Endometrial microvascular endothelial cells (primary cell): ENCODE measurements around the gene TEX35. TPM values are rescaled to one million over a fixed set of nuclear protein-coding genes. Genes with fewer than 3 reads are reported as not detected.
"Not testable (repeated sequence)": the region's sequence is repeated elsewhere in the genome, so short reads cannot be mapped to it uniquely, and the experiment has no call there.

Experiments used
- in situ Hi-C: cut with HindIII; loops from 2 replicates; pipeline ENCODE4 v1.10.0; 2017; ENCODE audit warnings: low sequenced_read_pairs, low pct_unique_long_range_greater_than_20kb; ENCODE audit errors: inconsistent ontology term
- total RNA-seq: library from RNA; depleted of rRNA; stranded (reverse); fragments of >200 nt; gene quantifications from one replicate; pipeline ENCODE4 v1.2.3, GENCODE V29; 2015; ENCODE audit errors: inconsistent ontology term

Gene TEX35
- total RNA-seq, 1 donor from 2014 or later, result not detected

DNA sequence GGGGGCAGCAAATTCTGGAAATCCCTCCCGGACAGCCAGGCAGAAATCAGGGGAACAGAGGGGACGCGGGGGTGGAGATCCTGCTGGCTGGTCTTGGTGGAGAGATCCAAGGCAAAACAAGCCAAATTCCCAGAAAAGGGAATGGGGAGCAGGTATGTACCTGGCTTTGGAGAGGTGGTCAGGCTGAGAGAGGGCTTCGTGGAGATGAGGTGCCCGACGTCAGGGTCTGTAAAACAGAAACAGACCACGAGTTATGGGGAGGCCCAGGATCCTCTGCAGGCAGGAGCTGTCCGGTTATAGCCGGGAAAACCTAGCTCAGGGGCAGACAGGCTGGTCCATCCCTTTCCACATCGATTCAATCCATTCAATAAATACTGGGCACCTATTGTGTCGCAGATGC lies 20.6 kb upstream of the TEX35 start:
- in situ Hi-C loops, result no loop called here

DNA sequence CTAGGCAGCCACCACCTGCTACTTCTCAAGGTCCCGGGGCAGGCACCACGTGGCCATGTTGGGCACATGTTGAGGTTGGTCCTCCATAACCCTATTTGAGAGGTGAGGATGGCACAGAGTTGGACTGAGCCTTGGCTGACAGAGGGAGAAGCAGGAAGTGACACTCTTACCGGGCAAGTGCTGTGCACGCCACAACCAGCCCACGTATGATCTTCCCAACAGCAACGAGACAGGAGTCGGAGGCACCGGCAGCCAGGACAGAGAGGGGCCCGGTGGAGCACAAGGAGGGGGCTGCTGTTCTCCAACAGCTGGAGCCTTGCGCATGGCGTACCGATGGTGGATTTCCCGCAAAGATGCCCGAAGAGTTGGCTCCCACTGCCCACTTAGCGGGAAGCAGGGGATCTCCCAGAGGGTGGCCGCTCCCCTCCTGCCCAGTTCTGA lies 19.6 kb upstream of the TEX35 start:
- in situ Hi-C loops, result no loop called here

DNA sequence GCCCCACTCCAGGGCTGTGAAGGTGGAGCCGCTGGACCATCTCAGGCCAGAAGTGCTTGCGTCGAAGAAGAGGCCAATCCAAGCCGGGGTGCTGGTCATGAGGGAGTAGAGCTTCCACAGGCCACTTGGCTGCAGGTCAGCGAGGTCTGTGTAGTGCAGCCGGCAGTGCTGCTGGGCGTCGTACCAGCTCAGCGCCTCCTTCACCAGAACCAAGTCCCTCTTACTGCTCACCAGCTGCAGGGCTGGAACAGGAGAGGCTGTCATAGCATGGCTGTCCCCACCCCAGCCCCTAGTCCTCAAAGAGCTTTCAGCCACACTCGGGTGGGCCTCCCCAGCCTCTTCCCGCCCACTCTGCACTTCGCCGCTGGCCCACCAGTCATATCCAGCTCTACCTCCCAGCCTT lies 18.3 kb upstream of the TEX35 start:
- in situ Hi-C loops, result no loop called here

DNA sequence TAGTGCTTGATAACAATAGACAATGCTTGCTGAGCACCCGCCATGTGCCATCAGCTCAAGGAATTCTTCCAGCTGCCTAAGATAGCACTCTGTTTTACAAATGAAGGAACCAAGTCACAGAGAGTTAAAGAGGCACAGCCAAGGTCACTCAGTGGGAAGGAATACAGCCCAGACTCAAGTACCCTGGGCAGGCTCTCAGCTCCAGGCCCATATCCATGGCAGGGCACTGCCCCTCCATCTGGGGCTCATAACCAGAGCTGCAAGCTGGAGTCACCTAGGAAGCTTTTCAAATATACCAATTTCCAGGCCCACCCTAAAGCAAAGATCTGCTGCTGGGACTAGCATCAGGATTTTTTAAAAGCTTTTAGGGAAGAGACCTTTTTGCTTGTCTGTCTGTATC lies 17.8 kb upstream of the TEX35 start:
- in situ Hi-C loops, result no loop called here

DNA sequence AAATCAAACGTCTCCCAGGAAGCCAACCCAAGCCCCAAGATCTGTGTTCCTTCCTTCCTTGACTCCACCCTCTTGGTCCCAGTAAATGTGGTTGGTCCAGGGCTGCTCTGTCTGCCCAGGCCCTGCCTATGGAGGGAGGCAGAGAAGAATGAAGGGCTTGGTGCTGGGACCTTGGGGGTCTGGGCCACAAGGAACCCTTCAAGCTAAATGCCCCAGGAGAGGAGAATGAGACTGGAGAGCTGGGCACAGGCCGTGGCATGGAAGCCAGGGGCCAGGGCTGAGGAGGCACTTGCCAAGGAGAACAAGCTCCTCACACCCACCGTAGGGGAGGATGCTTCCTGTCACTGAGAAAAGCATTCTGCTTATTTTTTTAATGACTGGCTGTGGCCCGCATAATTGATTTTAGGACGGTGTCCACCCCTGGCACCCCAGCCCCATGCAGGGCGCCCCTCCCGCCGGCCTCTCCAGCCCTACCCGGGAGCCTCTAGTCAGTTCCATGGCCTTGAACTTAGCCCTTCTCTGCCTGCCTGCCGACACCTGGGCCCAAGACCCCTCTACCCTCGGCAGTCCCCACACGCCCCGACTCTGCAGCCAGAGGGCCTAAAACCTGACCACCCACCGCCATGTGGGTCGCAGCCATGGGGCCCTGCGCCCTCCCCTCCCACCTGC lies 17.0 kb upstream of the TEX35 start:
- in situ Hi-C loops, result no loop called here

DNA sequence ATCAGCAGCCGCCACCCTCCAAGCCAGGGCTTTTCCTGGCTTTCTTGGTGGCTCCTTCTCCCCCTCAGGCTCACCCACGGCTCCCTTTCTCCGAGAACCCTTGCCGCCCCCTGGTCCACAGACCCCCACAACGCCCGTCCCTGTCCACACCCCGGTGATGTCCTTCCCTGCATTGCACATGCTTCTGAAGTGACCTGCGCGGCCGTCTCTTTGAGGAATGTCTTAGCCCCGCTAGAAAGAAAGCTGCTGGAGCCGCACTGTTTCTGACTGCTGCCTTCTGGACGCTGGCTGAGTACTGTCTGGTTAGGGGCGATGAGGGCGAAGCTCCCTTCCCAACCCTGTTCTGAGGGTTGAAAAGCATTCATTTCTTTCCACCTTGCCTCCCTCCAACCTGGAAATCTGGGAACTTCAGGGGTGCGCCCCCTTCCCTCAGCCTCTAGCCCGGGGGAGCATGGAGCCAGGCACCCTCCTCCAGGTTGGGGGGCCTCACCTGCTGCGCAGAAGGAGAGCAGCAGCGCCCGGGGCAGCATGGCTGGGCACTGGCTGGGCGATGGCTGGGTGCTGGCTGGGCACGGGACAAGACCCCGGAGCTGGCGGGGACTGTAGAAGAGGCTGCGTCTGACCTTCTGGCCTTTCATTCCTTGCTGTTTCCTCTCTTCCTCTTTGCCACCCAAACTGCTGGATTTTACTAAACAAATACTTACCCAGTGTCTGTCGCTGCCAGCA lies 16.3 kb upstream of the TEX35 start, which contains the start of gene CLEC20A:
Gene CLEC20A (minus strand): TSS at position 555 of the 726 bp plus-strand sequence. CDS start 25 bp downstream, at position 530.
- in situ Hi-C loops, result no loop called here

DNA sequence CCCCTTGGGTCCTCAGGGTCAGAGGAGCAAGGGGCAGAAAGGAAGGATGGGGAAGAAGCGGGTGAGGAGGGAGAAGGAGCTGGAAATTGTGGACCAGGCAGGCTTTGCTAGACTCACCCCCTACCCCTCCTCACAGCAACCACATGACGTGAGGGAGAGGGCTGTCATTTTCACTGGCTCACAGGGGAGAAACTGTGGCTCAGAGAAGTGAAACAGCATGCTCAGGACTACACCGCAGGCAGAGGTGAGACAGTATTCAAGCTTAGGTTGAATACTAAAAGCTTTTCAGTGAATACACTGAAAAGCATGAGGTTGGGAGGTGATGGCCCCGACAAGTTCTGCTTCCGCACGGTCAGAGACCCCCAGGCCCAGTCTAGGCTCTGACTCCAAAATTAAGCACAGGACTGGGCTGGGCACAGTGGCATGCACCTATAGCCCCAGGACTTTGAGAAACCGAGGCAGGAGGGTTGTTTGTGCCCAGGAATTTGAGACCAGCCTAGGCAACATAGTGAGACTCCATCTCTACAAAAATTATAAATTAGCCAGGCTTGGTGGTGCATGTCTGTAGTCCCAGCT lies 14.9 kb upstream of the TEX35 start:
- in situ Hi-C loops, result no loop called here

DNA sequence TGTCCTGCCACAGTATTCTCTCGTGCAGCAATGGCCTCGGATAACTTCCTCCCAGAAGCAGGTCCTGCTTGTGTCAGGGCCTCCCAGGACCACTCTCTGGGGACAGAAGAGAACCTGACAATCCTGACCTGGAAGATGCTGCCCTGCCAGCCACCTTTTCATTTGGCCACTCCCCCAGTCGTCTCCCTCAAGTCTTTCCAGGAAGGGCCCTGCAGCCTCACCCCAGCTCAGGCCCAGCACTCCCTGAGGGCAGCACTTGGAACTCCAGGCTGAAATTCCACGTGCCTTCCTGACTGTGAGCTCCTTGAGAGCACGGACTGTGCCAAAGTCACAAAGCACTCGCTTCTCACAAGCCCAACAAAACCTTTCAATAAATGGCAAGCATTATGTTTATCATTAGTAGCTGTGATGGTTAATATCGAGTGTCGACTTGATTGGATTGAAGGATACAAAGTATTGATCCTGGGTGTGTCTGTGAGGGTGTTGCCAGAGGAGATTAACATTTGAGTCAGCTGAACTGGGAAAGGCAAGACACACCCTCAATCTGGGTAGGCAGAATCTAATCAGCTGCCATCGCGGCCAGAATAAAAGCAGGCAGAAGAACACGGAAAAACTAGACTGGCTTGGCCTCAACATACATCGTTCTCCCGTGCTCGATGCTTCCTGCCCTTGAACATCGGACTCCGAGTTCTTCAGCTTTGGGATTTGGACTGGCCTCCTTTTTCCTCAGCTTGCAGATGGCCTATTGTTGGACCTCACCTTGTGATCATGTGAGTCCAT lies 13.8 kb upstream of the TEX35 start:
- in situ Hi-C loops, result no loop called here

DNA sequence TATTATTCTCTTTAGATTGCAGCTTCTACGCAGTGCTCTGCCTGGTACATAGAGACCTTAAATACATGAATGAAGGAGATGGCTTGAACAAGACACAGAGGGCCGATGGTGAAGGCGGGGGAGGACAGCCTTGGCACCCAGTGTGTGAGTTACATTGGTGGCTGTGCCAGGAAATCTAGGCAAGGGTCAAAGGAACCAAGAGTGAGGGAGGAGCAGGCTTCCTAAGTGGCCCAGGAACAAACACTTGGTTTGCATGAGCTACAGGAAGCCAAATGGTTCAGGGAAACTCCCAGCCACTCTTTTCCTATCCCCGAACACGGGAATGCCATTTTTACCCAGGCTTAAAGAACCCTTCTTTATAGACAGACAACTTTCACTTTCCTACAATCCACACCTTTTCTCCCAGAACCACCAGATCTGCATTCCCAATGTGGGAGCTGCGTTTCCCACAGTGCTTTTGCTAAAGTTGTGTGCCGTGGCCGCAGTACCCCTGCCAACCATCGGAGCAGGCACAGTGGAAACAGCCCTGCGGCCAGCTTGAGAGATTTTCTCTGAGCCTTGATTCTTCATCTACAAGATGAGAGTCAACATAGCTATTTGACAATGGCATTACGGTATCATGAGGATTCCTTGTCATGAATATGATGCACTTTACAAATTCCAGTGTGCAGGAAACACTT lies 12.7 kb upstream of the TEX35 start:
- in situ Hi-C loops, result no loop called here

DNA sequence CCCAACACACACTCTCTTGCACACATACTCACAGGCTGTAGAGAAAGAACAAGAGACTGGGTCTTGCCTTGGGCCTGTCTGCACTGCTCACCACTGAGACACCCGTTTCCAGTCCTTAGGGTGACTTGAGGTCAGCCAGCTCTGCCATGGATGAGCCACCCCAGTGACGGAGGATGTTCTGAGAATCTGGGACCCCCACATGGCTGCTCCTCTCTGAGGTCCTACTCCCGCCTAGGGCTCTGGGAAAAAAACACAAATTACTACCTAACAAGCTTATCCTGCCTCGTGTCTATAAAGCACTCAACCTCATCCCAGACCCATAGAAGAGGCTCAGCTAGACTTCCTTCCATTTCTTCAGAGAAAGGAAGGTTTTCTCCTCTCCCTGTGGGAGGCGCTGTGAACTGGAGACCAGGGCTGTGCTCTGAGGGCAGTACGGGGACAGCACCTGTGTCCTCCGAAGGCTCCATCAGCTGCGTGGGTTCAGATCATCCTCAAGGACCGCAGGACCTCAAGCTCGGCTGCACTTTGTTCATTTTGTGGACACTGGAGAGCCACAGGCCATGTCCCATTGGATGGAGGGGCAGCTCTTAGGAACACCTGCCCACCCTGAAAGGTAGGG lies 11.9 kb upstream of the TEX35 start:
- in situ Hi-C loops, result no loop called here

DNA sequence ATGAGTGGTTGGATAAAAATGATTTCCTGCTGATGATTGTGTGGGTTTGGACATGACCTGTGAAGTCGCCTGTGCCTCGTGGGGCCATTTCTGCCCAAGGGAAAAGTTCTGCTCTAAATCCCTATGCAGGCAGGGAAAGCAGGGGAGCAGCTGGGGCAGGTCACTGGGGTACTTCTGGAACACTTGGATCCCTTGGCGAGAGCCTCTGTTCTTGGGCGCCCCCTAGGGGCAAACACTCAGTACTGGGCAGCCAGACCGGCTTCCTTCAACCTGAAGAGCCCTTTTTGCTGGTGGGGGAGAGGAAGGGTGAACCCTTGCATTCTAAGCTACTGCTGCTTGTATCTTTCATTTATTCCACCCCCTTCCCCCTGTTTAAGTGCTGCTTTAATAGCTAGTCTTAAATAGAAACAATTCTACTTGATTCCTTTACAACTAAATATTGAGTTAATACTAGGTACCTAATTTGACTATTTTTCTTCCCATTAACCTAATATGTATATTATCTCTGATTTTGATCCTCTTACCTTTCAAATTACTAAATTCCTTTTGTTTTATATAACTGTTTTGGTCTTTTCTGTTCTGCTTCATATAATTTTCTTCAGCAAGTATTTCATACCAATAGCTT lies 11.1 kb upstream of the TEX35 start:
- in situ Hi-C loops, result no loop called here

DNA sequence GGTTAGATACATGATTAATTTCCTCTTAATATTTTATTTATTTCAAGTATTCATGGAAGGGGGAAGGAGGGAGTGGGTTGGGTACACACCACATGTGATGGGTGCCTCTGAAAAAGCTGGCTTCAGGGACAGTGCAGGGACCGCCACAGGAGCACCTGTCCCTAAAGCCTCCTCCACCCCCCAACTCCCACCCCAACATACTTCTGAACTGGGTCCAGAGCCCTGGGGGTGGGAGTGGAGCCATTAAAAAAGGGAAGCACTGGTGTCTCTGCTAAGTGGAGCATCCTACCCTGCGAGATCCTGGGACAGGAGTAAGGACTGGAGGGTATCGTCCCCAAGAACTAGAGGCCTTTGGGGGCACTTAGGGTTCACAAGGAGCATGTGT lies 10.6 kb upstream of the TEX35 start:
- in situ Hi-C loops, result no loop called here

DNA sequence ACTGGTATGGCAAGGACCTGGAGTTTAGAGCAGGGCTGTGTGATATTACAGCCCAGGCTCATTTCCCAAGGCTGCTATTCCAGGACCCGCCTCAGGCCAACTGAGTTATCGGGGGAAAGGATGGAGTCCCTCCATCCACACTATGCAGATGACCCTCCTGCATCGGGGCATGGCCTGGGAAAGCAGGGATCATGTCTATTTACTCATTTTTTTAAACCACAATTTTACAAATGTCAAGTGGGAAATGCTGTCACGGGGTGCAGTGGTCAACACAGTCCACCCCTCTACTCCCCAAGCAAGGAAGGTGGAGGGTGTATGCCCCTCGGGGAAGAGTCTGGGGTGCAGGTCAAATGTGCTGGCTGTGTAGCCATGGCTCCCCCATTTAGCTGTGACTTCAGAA lies 10.1 kb upstream of the TEX35 start:
- in situ Hi-C loops, result no loop called here

DNA sequence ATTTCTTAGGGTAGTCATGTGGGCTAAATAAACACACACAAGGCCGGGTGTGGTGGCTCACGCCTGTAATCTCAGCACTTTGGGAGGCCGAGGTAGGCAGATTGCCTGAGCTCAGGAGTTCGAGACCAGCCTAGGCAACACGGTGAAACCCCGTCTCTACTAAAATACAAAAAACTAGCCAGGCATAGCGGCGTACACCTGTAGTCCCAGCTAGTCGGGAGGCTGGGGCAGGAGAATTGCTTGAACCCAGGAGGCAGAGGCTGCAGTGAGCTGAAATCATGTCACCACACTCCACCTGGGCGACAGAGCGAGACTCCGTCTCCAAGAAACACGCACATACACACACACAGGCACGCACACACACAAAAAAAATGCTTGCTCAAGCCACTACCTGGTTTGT lies 9.6 kb upstream of the TEX35 start:
- in situ Hi-C loops, result not testable (repeated sequence)

DNA sequence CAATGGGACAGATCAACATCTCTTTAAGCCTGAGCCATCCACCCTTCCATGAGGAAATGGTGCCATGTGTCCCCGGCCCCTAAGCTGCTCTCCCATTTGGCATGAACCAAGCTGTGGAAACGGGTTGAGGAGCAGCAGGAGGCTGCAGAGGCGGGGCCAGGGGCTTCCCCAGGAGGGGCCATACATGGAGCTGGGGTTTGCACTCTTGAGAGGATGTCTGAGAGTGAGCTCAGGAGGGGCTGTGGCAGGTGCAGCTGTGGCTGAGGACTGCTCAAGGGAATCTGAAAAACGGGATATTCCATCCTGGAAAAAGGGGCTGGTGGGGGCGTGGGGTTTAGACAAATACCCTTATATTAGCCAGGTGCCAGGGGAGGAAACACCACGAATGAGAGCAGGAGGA lies 9.1 kb upstream of the TEX35 start:
- in situ Hi-C loops, result no loop called here

DNA sequence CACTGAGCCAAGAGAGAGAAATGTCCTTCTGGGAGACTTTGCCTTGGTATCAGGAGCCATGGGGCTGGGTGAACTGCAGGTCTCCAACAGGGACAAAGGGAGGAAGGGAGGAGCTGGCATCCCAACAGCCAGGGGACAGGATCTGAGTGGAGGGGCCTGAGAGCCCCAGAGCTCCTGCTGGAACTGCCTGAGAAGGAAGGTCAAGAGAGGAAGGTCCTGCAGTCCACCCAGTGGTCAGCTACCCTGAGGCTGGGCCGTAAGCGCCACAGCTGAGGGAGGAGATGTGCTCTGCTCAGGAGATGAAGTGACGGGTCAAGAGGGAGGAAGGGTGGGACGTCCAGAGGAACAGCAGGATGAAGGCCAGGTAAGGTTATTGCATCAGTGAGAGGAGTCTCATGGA lies 8.6 kb upstream of the TEX35 start:
- in situ Hi-C loops, result no loop called here

DNA sequence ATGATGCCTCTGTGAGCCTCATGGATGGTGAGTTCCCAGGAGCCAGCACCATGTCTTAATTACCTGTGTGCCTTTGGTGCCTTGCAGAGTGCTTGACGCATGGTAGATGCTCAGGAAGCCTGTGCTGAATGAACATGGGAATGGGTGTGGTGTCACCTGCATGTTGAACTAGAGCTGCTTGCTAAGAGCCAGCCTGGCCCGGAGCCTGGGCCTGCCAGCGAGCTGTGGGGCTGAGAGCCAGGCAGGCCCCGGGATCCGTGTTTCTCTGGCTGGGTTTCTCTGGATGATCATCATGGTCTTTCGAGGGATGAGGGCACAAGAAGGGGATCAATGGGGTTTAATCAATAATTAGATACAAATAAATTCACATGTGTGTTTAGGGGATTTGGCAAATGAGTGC lies 6.7 kb upstream of the TEX35 start:
- in situ Hi-C loops, result no loop called here

DNA sequence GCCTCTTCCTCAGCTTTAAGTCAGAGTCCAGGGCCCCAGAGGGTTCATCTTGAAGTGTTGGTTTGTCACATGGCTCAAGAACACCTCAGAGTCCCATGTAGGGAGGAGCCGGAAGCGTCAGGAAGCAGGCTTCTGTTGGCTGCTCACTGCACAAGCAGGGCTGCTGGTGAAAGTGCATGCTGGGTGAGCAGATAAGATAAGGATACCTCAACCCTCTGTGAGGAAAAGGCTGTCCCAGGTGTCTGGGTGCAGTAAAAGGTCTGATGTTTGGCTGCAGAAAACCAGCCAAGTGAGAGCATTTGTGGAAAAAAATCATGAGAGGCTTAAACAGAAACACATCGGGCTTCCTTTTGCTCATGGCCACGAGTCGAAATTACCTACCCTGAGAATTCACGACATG lies 6.2 kb upstream of the TEX35 start:
- in situ Hi-C loops, result no loop called here
